ENCODE data around the gene CHCHD6.

The CHCHD6 gene

DNA sequence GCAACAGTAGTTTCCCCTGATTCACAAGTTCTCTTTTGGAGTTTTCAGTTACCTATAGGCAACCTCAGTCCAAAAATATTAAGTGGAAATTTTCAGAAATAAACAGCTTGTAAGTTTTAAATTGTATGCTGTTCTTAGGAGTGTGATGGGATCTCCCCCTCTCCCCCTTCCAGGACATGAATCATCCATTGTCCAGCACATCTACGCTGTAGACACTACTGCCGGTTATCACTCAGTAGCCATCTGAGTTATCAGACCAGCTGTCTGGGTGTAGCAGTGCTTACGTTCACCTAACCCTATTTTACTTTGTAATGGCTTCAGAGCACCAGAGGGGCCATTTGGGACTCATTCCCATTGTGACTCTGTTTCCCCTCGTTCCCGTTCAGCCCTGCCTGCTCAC lies 182.2 kb downstream of the CHCHD6 start:
- peak in 1 of 2 experiments; percentile 21 for DNase-seq
- no peak for TF ChIP-seq GATA1 (IDR thresholded peaks at IDR 0.05; ENCODE audit: low read depth, low read length)
- TF ChIP-seq POLR2A (IDR thresholded peaks at IDR 0.05; ENCODE audit: low read length): no peak

GRCh38 chr3:126887686-126888085 lies 183.6 kb downstream of the CHCHD6 start:
- peak in 1 of 2 experiments; percentile 8 for DNase-seq
- TF ChIP-seq GATA1 (IDR thresholded peaks at IDR 0.05; ENCODE audit: low read depth, low read length) (no peak), POLR2A (IDR thresholded peaks at IDR 0.05; ENCODE audit: low read length) (no peak)

DNA sequence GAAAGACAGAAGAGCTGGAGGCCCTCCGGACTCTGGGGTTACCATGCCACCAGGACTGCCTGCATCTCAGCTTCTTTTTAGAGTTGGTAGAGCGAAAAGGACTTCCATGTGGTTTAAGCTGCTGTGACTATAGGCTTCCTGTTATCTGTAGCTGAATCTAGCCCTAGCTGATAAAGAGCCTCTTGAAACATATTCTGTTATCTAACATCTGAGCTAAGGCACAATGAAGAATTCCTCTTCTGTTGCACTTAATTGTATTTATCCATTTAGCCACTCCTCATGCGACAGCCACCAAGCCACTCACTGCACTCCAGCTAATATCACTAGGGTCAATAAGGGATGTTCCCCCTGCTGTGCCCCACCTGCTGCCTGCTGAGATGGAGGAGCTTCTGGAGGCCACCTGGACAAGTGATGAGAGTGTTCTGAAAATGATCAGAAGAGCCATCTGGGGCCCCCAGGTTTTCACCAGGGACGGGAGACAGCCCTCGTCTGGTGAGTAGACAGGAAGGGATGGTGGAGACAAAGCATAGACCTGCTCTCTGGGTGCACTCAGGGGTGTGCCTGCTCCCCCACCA lies 184.2 kb downstream of the CHCHD6 start:
- no peak for DNase-seq
- TF ChIP-seq POLR2A (IDR thresholded peaks at IDR 0.05; ENCODE audit: low read length) (no peak), GATA1 (IDR thresholded peaks at IDR 0.05; ENCODE audit: low read depth, low read length) (no peak)

DNA sequence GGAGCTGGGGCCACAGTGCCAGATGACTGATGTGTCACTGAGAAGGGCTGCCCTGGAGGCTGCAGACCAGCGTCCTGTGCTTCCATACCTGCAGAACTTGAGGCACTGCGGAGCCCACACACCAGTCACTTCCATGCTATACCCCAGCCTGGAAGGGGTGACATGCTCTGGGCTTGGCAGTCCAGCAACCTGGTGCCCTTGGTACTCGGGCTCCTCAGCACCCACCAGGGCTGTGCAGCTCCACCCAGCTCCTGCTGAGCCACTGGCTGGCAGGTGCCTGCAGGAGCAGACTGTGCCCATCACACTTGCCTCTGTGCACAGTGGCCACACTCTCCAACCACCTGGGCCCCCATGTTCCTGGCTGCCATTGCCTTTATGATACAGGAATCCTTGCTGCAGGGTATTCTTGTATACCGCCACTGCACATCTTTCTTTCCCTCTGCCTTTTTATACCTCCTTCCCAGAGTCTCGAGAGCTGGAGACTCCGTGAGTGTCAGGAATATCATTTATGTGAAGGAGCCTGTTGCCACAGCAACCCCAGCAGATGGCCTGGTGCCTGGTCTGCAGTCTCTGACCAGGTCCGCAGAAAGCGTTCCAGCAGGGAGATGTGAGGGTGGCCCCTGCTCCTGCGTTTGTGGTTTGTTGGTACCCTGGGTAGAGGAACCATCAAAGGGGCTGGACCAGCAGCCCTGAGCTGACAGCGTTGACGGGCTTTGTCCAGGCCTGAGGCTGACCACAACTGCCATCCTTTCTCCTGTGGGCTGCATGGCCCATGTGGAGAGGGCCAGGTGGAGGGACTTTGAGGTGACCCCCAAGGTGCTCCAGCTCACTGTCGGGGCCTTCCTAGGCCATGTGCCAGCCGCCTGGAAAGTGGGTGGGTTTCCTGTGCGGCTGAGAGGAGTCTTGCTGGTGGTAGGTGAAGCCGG lies 185.5 kb downstream of the CHCHD6 start:
- TF ChIP-seq POLR2A (IDR thresholded peaks at IDR 0.05; ENCODE audit: low read length) (no peak), GATA1 (IDR thresholded peaks at IDR 0.05; ENCODE audit: low read depth, low read length) (no peak)
- no peak for DNase-seq

GRCh38 chr3:126891141-126891540 lies 187.1 kb downstream of the CHCHD6 start:
- no peak for TF ChIP-seq POLR2A (IDR thresholded peaks at IDR 0.05; ENCODE audit: low read length)
- TF ChIP-seq GATA1 (IDR thresholded peaks at IDR 0.05; ENCODE audit: low read depth, low read length): no peak

DNA sequence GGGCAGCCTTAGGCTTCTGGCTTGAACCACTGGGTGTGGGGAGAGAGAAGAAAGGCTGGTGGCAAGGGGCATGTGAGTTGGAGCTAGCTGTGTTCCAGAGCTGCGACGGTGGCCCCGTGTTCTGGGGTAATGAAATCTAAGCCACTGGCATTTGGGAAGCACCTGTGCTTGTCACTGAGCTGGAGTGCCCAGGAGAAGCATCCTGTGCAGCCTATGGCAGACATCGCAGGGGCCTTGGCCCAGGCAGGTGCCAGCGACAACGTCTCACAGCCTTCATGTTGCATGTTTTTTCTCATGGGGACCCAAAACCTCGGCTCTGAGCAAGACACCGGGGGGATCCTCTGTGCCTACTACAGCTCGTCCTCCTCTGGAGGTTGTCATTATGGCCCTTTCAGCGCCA lies 187.8 kb downstream of the CHCHD6 start:
- no peak for DNase-seq
- no peak for TF ChIP-seq POLR2A (IDR thresholded peaks at IDR 0.05; ENCODE audit: low read length)
- no peak for TF ChIP-seq GATA1 (IDR thresholded peaks at IDR 0.05; ENCODE audit: low read depth, low read length)

More at GRCh38 chr3:126891141-126891540, 187.1 kb downstream of the CHCHD6 start:
- no peak for DNase-seq

GRCh38 chr3:126893651-126894050 lies 189.6 kb downstream of the CHCHD6 start:
- DNase-seq: no peak
- TF ChIP-seq GATA1 (IDR thresholded peaks at IDR 0.05; ENCODE audit: low read depth, low read length): no peak
- TF ChIP-seq POLR2A (IDR thresholded peaks at IDR 0.05; ENCODE audit: low read length): no peak

- TF ChIP-seq GATA1 (IDR thresholded peaks at IDR 0.05; ENCODE audit: low read depth, low read length): no peak
- no peak for DNase-seq
Observed at GRCh38 chr3:126894475-126894874, 190.4 kb downstream of the CHCHD6 start.

GRCh38 chr3:126895178-126896066 lies 191.4 kb downstream of the CHCHD6 start:
- peak in 1 of 2 experiments; percentile 13 for DNase-seq

GRCh38 chr3:126896067-126896441 lies 192.0 kb downstream of the CHCHD6 start:
- DNase-seq: no peak
- TF ChIP-seq POLR2A (IDR thresholded peaks at IDR 0.05; ENCODE audit: low read length): no peak
- no peak for TF ChIP-seq GATA1 (IDR thresholded peaks at IDR 0.05; ENCODE audit: low read depth, low read length)

More at GRCh38 chr3:126895178-126896066, 191.4 kb downstream of the CHCHD6 start:
- TF ChIP-seq POLR2A (IDR thresholded peaks at IDR 0.05; ENCODE audit: low read length) (no peak), GATA1 (IDR thresholded peaks at IDR 0.05; ENCODE audit: low read depth, low read length) (no peak)

GRCh38 chr3:126896968-126897367 lies 192.9 kb downstream of the CHCHD6 start:
- TF ChIP-seq GATA1 (IDR thresholded peaks at IDR 0.05; ENCODE audit: low read depth, low read length) (no peak), POLR2A (IDR thresholded peaks at IDR 0.05; ENCODE audit: low read length) (no peak)
- no peak for DNase-seq

GRCh38 chr3:126897943-126898342 lies 193.9 kb downstream of the CHCHD6 start:
- no peak for DNase-seq
- TF ChIP-seq POLR2A (IDR thresholded peaks at IDR 0.05; ENCODE audit: low read length) (no peak), GATA1 (IDR thresholded peaks at IDR 0.05; ENCODE audit: low read depth, low read length) (no peak)

DNA sequence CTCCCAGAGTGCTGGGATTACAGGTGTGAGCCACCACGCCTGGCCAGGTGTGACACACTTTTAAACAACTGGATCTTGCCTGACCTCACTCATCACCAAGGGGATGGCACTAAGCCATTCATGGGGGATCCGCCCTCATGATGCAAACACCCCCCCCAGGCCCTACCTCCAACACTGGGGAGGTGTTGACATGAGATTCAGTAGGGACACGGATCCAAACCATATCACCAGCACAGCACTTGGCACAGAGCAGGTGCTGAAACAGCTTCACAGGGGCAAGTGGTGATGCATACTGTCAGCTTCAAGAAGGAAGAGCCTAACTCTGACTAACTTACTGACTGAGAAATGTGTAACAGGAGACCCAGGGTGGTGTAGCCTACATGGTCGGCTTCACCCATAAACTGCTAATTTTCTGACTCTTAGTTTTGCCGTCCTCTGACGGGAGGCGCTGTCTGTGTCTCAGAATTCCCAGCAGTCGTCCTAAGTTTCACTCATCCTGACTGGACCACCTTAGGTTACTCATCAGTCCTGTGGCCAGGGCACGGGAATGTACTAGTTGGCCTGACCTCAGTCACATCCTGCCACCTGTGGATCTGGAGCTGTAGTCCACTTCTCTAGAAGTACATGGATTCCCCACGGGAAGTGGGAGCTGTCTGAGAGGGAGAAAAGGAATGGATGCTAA lies 197.0 kb downstream of the CHCHD6 start:
- no peak for TF ChIP-seq POLR2A (IDR thresholded peaks at IDR 0.05; ENCODE audit: low read length)
- no peak for TF ChIP-seq GATA1 (IDR thresholded peaks at IDR 0.05; ENCODE audit: low read depth, low read length)
- DNase-seq: no peak

Data from erythroblast (primary cell).